A549 (cell line): ENCODE results near the gene CAMTA1. TPM values are rescaled to one million over a fixed set of nuclear protein-coding genes. Genes with fewer than 3 reads are reported as not detected.

Experiments
- ATAC-seq, 2 experiments: fragments of 200-7000 bp in 1 of 2; fragments of >200 bp in 1 of 2; cut with Nextera tagmentation in 1 of 2; cut with Tn5 transposase in 1 of 2; 3 replicates each; pipeline versions ENCODE4 v1.8.0 to v1.9.1; 2018 to 2020; ENCODE audit warnings: mild to moderate bottlenecking in 1 of 2, moderate library complexity in 1 of 2
- CTCF ChIA-PET: fragments of 300-600 bp; sonication (Branson Sonifier 250); formaldehyde crosslinking; extraction: SDS; loops from one replicate; lab custom pipeline; 2021; ENCODE audit warnings: antibody characterized with exemption, inconsistent platforms; lab: Yijun Ruan, JAX
- POLR2A ChIA-PET: fragments of 350-600 bp; formaldehyde crosslinking; extraction: SDS; loops from one replicate; lab custom pipeline; 2021; ENCODE audit warnings: antibody characterized with exemption, inconsistent platforms; lab: Yijun Ruan, JAX
- DNase-seq, 2 experiments: peaks; one replicate each; pipeline versions ENCODE4 v3.0.0 to v3.0.0-alpha.2; 2011 to 2016; ENCODE audit warnings: low read depth in 1 of 2, low spot score in 1 of 2
- FAIRE-seq: peaks from 2 replicates; lab custom pipeline; 2011; peaks lifted over from hg19 to GRCh38; lab: Jason Lieb, UNC
- H3K27ac ChIP-seq, 2 experiments: fragments of >200 bp; sonication (Bioruptor Twin); formaldehyde crosslinking; 3 replicates each; pipeline ENCODE4 v1.5.1; 2016 to 2017
- H3K4me1 ChIP-seq: fragments of >200 bp; sonication (Bioruptor Twin); formaldehyde crosslinking; 3 replicates; pipeline ENCODE4 v1.6.1; 2016
- H3K4me2 ChIP-seq: fragments of >200 bp; sonication (Bioruptor Twin); formaldehyde crosslinking; 3 replicates; pipeline ENCODE4 v1.6.1; 2016
- H3K4me3 ChIP-seq: fragments of >200 bp; sonication (Bioruptor Twin); formaldehyde crosslinking; 3 replicates; pipeline ENCODE4 v1.5.1; 2016
- H3K9me3 ChIP-seq: fragments of >200 bp; sonication (Bioruptor Twin); formaldehyde crosslinking; 3 replicates; pipeline ENCODE4 v1.6.1; 2016
- BHLHE40 ChIP-seq: IDR thresholded peaks from 2 replicates; pipeline ENCODE4 v1.6.1; 2012; ENCODE audit warnings: low read depth, low read length, inconsistent platforms
- CBX2 ChIP-seq: fragments of 200-600 bp; sonication (generic); IDR thresholded peaks from 2 replicates; pipeline ENCODE4 v1.6.1; 2016; ENCODE audit warnings: low read depth, mild to moderate bottlenecking, borderline replicate concordance
- CHD2 ChIP-seq: fragments of 150-350 bp; IDR thresholded peaks from 2 replicates; pipeline ENCODE4 v1.6.1; 2014; ENCODE audit warnings: low read length; ENCODE audit not compliant: partially characterized antibody
- EHMT2 ChIP-seq: fragments of 200-600 bp; sonication (generic); IDR thresholded peaks from 2 replicates; pipeline ENCODE4 v1.6.1; 2016; ENCODE audit warnings: antibody characterized with exemption, low read depth, mild to moderate bottlenecking, moderate library complexity
- FOSB ChIP-seq: fragments of 250-450 bp; sonication (Bioruptor Pico); IDR thresholded peaks from 2 replicates; pipeline ENCODE4 v1.5.0; 2020; ENCODE audit warnings: mild to moderate bottlenecking, moderate library complexity
- FOXS1 ChIP-seq: fragments of 250-450 bp; sonication (Bioruptor Pico); IDR thresholded peaks from 2 replicates; pipeline ENCODE4 v1.5.0; 2020; ENCODE audit warnings: mild to moderate bottlenecking, moderate library complexity
- GATA3 ChIP-seq: IDR thresholded peaks from 2 replicates; pipeline ENCODE4 v1.6.1; 2012; ENCODE audit warnings: borderline replicate concordance
- HEYL ChIP-seq: fragments of 250-450 bp; sonication (Bioruptor Pico); IDR thresholded peaks from 2 replicates; pipeline ENCODE4 v1.8.0; 2021; ENCODE audit warnings: mild to moderate bottlenecking, moderate library complexity
- HOXA7 ChIP-seq: fragments of 250-450 bp; sonication (Bioruptor Pico); IDR thresholded peaks from 2 replicates; pipeline ENCODE4 v1.5.0; 2020; ENCODE audit warnings: mild to moderate bottlenecking, moderate library complexity
- HOXB13 ChIP-seq: fragments of 250-450 bp; sonication (Bioruptor Pico); IDR thresholded peaks from 2 replicates; pipeline ENCODE4 v1.5.0; 2020; ENCODE audit warnings: low read depth, mild to moderate bottlenecking, moderate library complexity
- JUN ChIP-seq, 2 experiments: fragments of >200 bp; sonication (Bioruptor Twin); formaldehyde crosslinking; IDR thresholded peaks; 2 replicates in 1 of 2; 3 replicates in 1 of 2; pipeline ENCODE4 v1.6.1; 2016 to 2017
- NPAS2 ChIP-seq: fragments of 250-450 bp; sonication (Bioruptor Pico); IDR thresholded peaks from 2 replicates; pipeline ENCODE4 v1.8.0; 2022; ENCODE audit warnings: mild to moderate bottlenecking, moderate library complexity, borderline replicate concordance
- PBX3 ChIP-seq: IDR thresholded peaks from 2 replicates; pipeline ENCODE4 v1.6.1; 2012
- PHF8 ChIP-seq: fragments of 200-600 bp; sonication (generic); IDR thresholded peaks from 2 replicates; pipeline ENCODE4 v1.6.1; 2016; ENCODE audit warnings: low read depth, mild to moderate bottlenecking, antibody characterized with exemption, moderate library complexity, borderline replicate concordance
- RARB ChIP-seq: fragments of 250-450 bp; sonication (Bioruptor Pico); IDR thresholded peaks from 2 replicates; pipeline ENCODE4 v1.8.0; 2021; ENCODE audit warnings: mild to moderate bottlenecking, moderate library complexity
- RCOR1 ChIP-seq: fragments of 150-350 bp; IDR thresholded peaks from 2 replicates; pipeline ENCODE4 v1.6.1; 2014; ENCODE audit warnings: antibody characterized with exemption, low read length, low read depth
- SMC3 ChIP-seq: fragments of >200 bp; sonication (Bioruptor Twin); formaldehyde crosslinking; IDR thresholded peaks from 3 replicates; pipeline ENCODE4 v1.6.1; 2018; ENCODE audit warnings: inconsistent platforms
- ZC3H11A ChIP-seq: fragments of 450-650 bp; IDR thresholded peaks from 2 replicates; pipeline ENCODE4 v1.6.1; 2014; ENCODE audit warnings: antibody characterized with exemption, mild to moderate bottlenecking
- ZFP36 ChIP-seq: fragments of 450-650 bp; IDR thresholded peaks from 2 replicates; pipeline ENCODE4 v1.6.1; 2014; ENCODE audit warnings: borderline replicate concordance; ENCODE audit not compliant: partially characterized antibody
- ZNF302 ChIP-seq: fragments of 250-450 bp; sonication (Bioruptor Pico); IDR thresholded peaks from 2 replicates; pipeline ENCODE4 v1.9.0; 2021; ENCODE audit warnings: inconsistent platforms, mild to moderate bottlenecking, moderate library complexity
- WGBS: methylation state at CpG from one replicate; pipeline ENCODE4 v1.1.6; 2017; ENCODE audit errors: missing lambda C conversion rate; 5-methylcytosine and 5-hydroxymethylcytosine counted together
- polyA plus RNA-seq, 4 experiments: library from polyadenylated mRNA; depleted of rRNA in 3 of 4; stranded (reverse); fragments of >200 nt; fragmentation: RNase III in 1 of 4; extraction: RNeasy Plus Mini Kit Qiagen cat#74134 plus additional on column Dnase treatment in 1 of 4; gene quantifications; 2 replicates in 3 of 4; 3 replicates in 1 of 4; pipeline ENCODE4 v1.2.3, GENCODE V29; 2011 to 2017
- TF ChIP-seq, protein P1 (sequence below): fragments of 250-450 bp; sonication (Bioruptor Pico); IDR thresholded peaks from 2 replicates; pipeline ENCODE4 v1.5.0; 2020; ENCODE audit warnings: low read depth, mild to moderate bottlenecking, moderate library complexity
- TF ChIP-seq, protein P2 (sequence below): fragments of >200 bp; sonication (Bioruptor Twin); formaldehyde crosslinking; IDR thresholded peaks from 3 replicates; pipeline ENCODE4 v1.5.1; 2016
- TF ChIP-seq, protein P3 (sequence below): fragments of 150-350 bp; IDR thresholded peaks from 2 replicates; pipeline ENCODE4 v1.6.1; 2014; ENCODE audit warnings: low read depth, mild to moderate bottlenecking, low read length
- TF ChIP-seq, protein P4 (sequence below): fragments of >200 bp; sonication (Bioruptor Twin); formaldehyde crosslinking; IDR thresholded peaks from 3 replicates; pipeline ENCODE4 v1.6.1; 2016

CAMTA1 gene
- polyA plus RNA-seq, 2 of the 4 experiments (the other 2 are of a cell fraction), result 58.8 to 75.0 TPM

DNA sequence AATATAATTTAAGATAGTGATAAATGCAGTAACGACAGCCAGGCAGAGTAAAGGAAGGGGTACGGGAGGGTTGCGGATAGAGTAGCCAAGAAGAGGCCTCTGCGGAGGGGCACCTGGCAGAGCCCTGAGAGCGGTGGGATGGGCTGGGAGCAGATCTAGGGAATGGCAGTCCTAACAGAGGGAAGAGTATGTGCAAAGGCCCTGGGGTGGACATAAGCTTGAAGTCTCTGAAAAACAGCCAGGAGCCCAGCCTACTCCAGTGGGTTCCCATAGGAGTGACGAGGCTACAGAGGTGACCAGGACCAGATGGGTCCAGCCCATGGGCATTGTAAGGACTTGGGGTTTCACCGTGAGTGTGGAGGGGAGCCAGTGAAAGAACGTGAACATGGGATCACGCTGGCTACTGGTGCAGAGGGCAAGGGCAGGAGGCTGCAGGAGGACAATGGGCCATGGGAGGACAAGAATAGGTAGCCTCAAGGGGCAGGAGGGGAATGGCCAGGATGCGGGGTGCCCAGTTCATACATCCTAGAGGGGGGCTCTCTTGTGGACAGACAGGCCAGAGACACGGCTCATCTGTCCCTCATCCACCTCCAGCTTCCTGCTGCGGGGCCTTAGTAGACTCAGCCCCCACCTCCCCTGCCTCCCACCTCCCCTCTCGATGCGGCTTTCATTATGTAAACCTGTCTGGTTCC, 800.1 kb downstream of the CAMTA1 start:
- DNase-seq (no peak), FAIRE-seq (no peak), ATAC-seq (no peak)
- Histone ChIP-seq H3K27ac (no peak overlapping the region), H3K4me2 (no peak overlapping the region), H3K9me3 (no peaks in the 10 kb centered on the region), H3K4me3 (no peak overlapping the region), H3K4me1 (no peaks in the 10 kb centered on the region)
- 90% methylated on average over 14 of the region's 14 CpGs for WGBS
- TF ChIP-seq, protein P1, sequence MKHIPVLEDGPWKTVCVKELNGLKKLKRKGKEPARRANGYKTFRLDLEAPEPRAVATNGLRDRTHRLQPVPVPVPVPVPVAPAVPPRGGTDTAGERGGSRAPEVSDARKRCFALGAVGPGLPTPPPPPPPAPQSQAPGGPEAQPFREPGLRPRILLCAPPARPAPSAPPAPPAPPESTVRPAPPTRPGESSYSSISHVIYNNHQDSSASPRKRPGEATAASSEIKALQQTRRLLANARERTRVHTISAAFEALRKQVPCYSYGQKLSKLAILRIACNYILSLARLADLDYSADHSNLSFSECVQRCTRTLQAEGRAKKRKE (CRISPR knock-in tag), result no peak
- TF ChIP-seq GATA3 (no peak), HEYL (CRISPR knock-in tag) (no peak), PBX3 (no peak), RCOR1 (no peak), CHD2 (no peak), HOXB13 (no peak), BHLHE40 (no peak), SMC3 (no peak), JUN (IDR thresholded peaks at IDR 0.05) (no peak), EHMT2 (no peak), ZC3H11A (no peak), FOXS1 (CRISPR knock-in tag) (no peak), HOXA7 (CRISPR knock-in tag) (no peak)
- TF ChIP-seq, protein P2, sequence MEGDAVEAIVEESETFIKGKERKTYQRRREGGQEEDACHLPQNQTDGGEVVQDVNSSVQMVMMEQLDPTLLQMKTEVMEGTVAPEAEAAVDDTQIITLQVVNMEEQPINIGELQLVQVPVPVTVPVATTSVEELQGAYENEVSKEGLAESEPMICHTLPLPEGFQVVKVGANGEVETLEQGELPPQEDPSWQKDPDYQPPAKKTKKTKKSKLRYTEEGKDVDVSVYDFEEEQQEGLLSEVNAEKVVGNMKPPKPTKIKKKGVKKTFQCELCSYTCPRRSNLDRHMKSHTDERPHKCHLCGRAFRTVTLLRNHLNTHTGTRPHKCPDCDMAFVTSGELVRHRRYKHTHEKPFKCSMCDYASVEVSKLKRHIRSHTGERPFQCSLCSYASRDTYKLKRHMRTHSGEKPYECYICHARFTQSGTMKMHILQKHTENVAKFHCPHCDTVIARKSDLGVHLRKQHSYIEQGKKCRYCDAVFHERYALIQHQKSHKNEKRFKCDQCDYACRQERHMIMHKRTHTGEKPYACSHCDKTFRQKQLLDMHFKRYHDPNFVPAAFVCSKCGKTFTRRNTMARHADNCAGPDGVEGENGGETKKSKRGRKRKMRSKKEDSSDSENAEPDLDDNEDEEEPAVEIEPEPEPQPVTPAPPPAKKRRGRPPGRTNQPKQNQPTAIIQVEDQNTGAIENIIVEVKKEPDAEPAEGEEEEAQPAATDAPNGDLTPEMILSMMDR, result no peak
- TF ChIP-seq, protein P3, sequence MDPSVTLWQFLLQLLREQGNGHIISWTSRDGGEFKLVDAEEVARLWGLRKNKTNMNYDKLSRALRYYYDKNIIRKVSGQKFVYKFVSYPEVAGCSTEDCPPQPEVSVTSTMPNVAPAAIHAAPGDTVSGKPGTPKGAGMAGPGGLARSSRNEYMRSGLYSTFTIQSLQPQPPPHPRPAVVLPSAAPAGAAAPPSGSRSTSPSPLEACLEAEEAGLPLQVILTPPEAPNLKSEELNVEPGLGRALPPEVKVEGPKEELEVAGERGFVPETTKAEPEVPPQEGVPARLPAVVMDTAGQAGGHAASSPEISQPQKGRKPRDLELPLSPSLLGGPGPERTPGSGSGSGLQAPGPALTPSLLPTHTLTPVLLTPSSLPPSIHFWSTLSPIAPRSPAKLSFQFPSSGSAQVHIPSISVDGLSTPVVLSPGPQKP, result no peak
- POLR2A ChIA-PET, result no interaction called here
- CTCF ChIA-PET, result interaction anchor here (1.0 kb wide), 1 partner anchor 32 kb away, joined by 3 read pairs; no protein-coding TSS in a partner anchor

- H3K27ac ChIP-seq, result no peak overlapping the region
- no peak for TF ChIP-seq CBX2
- TF ChIP-seq ZC3H11A, result no peak
- no peak for TF ChIP-seq ZNF302 (CRISPR knock-in tag)
- no peak for TF ChIP-seq EHMT2
- TF ChIP-seq ZFP36, result no peak
- no peak for TF ChIP-seq RARB (CRISPR knock-in tag)
- TF ChIP-seq, protein P3, result no peak
- no peak for TF ChIP-seq NPAS2 (CRISPR knock-in tag)
- TF ChIP-seq FOSB (CRISPR knock-in tag), result no peak
- no peak for TF ChIP-seq PHF8
- no peak for TF ChIP-seq HEYL (CRISPR knock-in tag)
- TF ChIP-seq, protein P4, sequence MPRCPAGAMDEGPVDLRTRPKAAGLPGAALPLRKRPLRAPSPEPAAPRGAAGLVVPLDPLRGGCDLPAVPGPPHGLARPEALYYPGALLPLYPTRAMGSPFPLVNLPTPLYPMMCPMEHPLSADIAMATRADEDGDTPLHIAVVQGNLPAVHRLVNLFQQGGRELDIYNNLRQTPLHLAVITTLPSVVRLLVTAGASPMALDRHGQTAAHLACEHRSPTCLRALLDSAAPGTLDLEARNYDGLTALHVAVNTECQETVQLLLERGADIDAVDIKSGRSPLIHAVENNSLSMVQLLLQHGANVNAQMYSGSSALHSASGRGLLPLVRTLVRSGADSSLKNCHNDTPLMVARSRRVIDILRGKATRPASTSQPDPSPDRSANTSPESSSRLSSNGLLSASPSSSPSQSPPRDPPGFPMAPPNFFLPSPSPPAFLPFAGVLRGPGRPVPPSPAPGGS, result no peak
- no peak for TF ChIP-seq PBX3
These were observed 801.0 kb downstream of the CAMTA1 start for GRCh38 chr1:7586031-7586941.

More at GRCh38 chr1:7586031-7586941, 801.0 kb downstream of the CAMTA1 start:
- ATAC-seq, result no peak
- Histone ChIP-seq H3K4me1 (no peaks in the 10 kb centered on the region), H3K4me2 (no peak overlapping the region), H3K9me3 (no peaks in the 10 kb centered on the region), H3K4me3 (no peak overlapping the region)
- FAIRE-seq, result no peak
- WGBS, result 98% methylated on average over 5 of the region's 26 CpGs
- POLR2A ChIA-PET, result no interaction called here
- no peak for DNase-seq
- CTCF ChIA-PET, result interaction anchor here (1.0 kb wide), 1 partner anchor 33 kb away, joined by 3 read pairs; no protein-coding TSS in a partner anchor
